Raji (cell line): ENCODE data around the gene SH3D21.

ENCODE experiments used
- POLR2A ChIP-seq: IDR thresholded peaks from 2 replicates; pipeline ENCODE4 v1.6.1; 2011; ENCODE audit warnings: low read depth, low read length, control low read depth; ENCODE audit not compliant: insufficient read depth

SH3D21 gene

GRCh38 chr1:36287595-36287994 is 18.6 kb upstream of the SH3D21 start:
- no peak for TF ChIP-seq POLR2A

- TF ChIP-seq POLR2A = no peak
Measured at GRCh38 chr1:36295390-36295789, 10.8 kb upstream of the SH3D21 start.

- TF ChIP-seq POLR2A = no peak
Measured at GRCh38 chr1:36297062-36297461, 9.1 kb upstream of the SH3D21 start.

DNA sequence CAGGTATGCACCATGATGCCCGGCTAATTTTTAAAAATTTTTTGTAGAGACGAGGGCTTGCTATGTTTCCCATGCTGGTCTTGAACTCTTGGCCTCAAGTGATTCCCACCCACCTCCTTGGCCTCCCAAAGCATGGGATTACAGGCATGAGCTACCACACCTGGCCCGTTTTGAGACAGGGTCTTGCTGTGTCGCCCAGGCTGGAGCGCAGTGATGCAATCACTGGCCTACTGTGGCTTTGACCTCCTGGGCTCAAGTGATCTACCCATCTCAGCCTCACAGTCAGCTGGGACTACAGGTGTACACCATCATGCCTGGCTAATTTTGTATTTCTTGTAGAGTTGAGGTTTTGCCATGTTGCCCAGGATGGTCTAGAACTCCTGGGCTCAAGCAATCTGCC is 7.5 kb upstream of the SH3D21 start:
- no peak for TF ChIP-seq POLR2A

GRCh38 chr1:36300526-36300925 is 5.6 kb upstream of the SH3D21 start:
- TF ChIP-seq POLR2A = no peak

- TF ChIP-seq POLR2A = no peak
Measured at GRCh38 chr1:36301220-36301619, 4.9 kb upstream of the SH3D21 start.

DNA sequence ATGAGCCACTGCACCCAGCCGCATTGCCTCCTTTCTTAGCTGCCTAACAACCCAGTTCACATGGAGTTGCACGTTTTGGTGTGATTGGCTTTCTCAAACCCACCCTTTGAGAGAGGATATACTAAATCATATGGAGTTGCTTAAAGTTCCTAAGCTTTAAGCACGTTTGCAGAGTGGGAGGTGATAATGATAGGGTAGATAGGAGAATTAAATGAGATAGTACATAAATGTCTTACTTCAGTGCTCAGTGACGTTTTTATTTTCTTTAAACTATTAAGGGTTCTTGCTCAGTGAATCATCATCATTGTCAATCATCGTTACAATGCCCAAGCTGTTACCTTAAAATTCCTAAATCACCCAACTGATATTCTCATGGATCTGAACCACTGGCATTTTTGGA is 2.9 kb upstream of the SH3D21 start:
- no peak for TF ChIP-seq POLR2A

DNA sequence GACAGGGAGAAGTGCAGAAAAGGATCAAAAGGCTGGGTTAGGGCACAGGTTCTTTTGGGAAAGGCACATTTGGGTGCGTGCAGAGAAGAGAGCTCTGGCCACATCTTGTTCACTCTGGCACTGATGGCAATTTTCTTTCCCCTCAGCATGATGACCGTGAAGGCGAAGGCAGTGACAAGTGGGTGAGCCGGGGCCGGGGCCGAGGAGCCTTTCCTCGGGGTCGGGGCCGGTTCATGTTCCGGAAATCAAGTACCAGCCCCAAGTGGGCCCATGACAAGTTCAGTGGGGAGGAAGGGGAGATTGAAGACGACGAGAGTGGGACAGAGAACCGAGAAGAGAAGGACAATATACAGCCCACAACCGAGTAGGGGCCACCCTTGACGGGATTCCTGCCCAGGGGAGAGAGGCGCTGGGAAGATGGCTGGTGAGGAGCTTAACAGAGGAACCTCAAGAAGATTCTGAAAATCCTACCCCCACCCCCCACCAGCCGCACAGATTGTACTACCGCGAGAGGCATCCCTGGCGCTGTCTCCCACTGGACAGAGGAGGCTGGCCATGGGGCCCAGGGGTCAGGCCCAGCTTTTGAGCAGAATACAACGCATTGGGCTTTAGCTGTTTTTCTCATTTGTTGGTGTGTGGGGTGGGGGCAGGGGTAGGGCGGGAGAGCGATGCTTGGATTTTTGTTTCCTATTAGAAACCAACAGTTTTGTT is 2.4 kb upstream of the SH3D21 start:
- no peak for TF ChIP-seq POLR2A

- no peak for TF ChIP-seq POLR2A
Measured at GRCh38 chr1:36304521-36304920, 1.6 kb upstream of the SH3D21 start.

DNA sequence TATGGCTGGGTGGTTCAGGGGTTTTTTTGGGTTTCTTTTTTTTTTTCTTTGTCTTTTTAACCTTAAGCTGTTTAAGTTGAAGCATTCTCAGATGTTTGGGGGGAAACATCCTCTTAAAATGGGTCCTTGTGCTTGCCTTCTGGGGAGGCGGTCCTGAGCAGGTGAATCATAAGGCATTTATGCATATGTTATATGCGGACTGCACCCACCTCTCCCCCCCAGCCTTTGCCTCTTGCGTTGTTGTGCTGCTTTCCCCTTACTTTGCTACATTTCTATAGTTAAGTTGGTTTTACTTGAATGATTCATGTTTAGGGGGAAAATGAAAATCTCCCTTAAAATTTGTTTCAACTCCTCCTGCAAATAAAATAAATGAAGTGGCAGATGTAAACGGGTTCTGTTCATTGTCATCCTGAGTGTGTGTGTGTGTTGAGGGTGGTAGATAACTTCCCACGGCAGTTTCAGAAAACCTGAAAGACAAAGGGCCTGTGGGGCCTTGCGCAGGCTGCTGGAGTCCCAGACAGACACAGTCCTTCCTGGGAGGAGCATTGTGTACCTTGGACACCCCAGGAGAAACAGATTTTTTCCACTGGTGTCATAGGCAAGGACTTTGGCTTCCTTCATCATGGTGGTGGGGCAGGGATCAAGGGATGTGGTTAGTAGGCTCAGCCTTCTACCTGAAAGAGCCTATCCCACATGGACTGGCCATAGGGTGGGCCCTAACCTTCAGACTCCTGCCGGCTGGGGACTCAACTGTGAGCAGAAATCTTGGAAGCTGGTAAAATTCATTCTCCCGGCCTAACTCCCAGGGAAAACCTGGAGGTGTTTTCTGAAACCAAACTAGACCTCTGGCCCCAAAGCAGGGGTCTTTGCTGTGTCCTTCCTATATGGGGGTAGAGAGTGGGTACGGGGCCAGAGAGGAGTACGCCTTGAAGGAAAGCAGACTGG is 926 bp upstream of the SH3D21 start:
- TF ChIP-seq POLR2A = no peak

- TF ChIP-seq POLR2A = no peak
Measured at GRCh38 chr1:36305915-36306209, 306 bp upstream of the SH3D21 start.

DNA sequence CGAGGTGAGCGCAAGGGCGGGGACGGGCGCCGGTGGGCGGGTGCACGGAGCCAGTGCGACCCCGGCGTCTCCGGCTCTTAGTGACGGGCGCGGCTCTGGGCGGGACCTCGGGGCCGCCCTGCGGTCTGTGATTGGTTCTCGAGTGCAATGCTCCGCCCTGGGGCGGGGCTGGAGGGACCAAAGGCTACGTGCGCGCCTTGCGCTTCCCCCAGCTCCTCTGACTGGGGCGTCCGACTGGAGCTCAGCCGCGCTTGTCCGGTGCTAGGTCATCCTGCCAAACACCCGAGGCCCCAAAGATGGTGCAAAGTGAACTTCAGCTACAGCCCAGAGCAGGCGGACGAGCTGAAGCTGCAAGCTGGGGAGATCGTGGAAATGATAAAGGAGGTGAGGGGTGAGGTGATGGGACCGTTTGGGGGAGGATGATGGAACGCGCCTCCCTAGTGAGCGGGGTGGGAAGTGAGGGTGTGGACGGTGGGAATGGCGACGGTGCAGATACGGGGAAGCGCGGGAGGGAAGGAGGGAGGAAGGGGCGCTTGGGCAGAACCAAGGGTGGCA is 811 bp downstream of the SH3D21 start:
- peak; percentile 98 for TF ChIP-seq POLR2A

DNA sequence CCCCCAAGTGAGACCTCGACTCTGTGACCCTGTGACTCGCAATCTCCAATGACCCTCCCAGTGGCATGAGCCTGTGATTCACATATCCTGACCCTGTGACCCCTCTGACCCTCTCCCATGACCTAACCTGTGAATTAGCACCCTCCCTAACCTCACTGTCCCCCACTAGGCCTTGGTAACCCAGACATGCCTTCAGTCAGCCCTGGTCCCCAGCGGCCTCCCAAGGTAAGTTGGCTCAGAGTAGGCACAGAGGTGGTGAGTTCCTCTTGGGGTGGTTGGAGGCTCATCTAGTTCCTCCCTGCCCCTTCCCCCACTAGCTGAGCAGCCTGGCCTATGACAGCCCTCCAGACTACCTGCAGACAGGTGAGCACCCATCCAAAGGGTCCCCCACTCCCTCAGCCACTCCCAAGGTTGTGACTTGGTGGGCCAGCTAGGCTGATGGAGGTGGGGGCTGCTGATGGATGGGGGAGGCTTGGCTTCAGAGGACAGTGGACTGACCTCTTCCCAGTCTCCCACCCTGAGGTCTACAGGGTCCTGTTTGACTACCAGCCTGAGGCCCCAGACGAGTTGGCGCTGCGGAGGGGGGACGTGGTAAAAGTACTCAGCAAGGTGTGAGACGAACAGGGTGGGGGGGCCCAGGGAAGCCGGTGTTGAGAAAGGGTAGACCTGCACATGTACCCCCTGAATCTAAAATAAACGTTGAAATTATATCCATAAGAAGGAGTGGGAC is 1.6 kb downstream of the SH3D21 start:
- TF ChIP-seq POLR2A = no peak

DNA sequence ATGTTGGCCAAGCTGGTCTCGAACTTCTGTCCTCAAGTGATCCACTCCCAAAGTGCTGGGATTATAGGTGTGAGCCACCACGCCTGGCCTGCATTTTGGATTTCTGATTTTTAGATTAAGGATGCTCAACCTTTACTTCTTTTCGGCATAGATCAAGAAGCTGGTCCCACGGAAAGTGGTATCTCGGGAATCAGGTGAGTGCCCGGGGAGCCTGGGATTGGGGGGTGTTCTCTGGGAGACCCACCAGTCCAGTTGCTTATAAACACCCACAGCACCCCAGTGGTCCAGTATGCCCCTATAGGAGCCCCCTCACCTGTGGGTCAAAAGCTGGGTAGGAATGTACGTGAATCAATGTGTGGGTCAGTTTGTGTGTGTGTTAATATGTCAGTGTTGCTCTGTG is 3.2 kb downstream of the SH3D21 start:
- TF ChIP-seq POLR2A = no peak

- no peak for TF ChIP-seq POLR2A
Measured at GRCh38 chr1:36320291-36320761, 14.2 kb downstream of the SH3D21 start.
